Measurements from ENCODE around the gene PRR35. TPM values are rescaled to one million over a fixed set of nuclear protein-coding genes. Genes with fewer than 3 reads are reported as not detected.

The PRR35 gene
- 0.14 and 0.66 TPM in 2 replicates for total RNA-seq
- polyA plus RNA-seq, result 0.40 TPM in 1 of 2 replicates, not detected in the other

- H3K27me3 ChIP-seq, result peaks cover 42% of the 10 kb centered on the region
- peaks cover 9% of the 10 kb centered on the region for H3K4me1 ChIP-seq (ENCODE audit: low read depth)
- no peak within 1 kb of the TSS for H3K27ac ChIP-seq
- peak within 1 kb of the TSS; percentile 17 for H3K4me3 ChIP-seq
- H3K36me3 ChIP-seq, result no peaks in the 10 kb centered on the region
- peak in 1 of 2 donors; percentile 24 for DNase-seq (ENCODE audit: low read depth in 1 of 2, low spot score in 1 of 2)
- no peaks in the 10 kb centered on the region for H3K9me3 ChIP-seq (ENCODE audit: low read depth)
- TF ChIP-seq, protein P1, sequence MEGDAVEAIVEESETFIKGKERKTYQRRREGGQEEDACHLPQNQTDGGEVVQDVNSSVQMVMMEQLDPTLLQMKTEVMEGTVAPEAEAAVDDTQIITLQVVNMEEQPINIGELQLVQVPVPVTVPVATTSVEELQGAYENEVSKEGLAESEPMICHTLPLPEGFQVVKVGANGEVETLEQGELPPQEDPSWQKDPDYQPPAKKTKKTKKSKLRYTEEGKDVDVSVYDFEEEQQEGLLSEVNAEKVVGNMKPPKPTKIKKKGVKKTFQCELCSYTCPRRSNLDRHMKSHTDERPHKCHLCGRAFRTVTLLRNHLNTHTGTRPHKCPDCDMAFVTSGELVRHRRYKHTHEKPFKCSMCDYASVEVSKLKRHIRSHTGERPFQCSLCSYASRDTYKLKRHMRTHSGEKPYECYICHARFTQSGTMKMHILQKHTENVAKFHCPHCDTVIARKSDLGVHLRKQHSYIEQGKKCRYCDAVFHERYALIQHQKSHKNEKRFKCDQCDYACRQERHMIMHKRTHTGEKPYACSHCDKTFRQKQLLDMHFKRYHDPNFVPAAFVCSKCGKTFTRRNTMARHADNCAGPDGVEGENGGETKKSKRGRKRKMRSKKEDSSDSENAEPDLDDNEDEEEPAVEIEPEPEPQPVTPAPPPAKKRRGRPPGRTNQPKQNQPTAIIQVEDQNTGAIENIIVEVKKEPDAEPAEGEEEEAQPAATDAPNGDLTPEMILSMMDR (IDR thresholded peaks at IDR 0.05; ENCODE audit: low read depth, low read length), result no peak
Observed at GRCh38 chr16:560204-560700, at the start of gene PRR35. Gene PRR35, plus strand, starts transcription at chr16:560394. Its CDS starts 2,901 bp downstream, at chr16:563295.

DNA sequence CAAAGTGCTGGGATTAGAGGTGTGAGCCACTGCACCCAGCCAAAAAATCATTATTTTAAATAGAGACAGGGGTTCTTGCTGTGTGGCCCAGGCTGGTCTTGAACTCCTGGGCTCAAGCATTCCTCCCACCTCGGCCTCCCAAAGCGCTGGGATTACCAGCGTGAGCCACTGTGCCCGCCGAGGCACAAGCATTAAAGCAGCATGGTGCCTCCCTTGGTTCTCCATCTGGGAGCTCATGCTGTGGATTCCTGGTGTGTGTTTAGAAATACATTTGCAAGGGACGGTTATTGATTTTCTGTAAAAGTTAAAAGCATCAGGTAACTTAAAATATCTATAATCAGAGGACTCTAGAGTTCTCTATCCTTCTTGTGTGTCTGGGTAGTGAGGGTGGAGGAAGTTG, 47.4 kb upstream of the PRR35 start:
- no peaks in the 10 kb centered on the region for H3K9me3 ChIP-seq (ENCODE audit: low read depth)
- H3K4me1 ChIP-seq (ENCODE audit: low read depth), result no peaks in the 10 kb centered on the region
- TF ChIP-seq, protein P1 (IDR thresholded peaks at IDR 0.05; ENCODE audit: low read depth, low read length), result no peak
- no peak overlapping the region for H3K27ac ChIP-seq
- peaks cover 6% of the 10 kb centered on the region for H3K36me3 ChIP-seq
- DNase-seq (ENCODE audit: low read depth in 1 of 2, low spot score in 1 of 2), result no peak
- no peaks in the 10 kb centered on the region for H3K27me3 ChIP-seq
- no peak overlapping the region for H3K4me3 ChIP-seq

GRCh38 chr16:513950-514349, 46.2 kb upstream of the PRR35 start:
- no peak overlapping the region for H3K4me3 ChIP-seq
- TF ChIP-seq, protein P1 (IDR thresholded peaks at IDR 0.05; ENCODE audit: low read depth, low read length), result no peak
- H3K4me1 ChIP-seq (ENCODE audit: low read depth), result no peaks in the 10 kb centered on the region
- no peaks in the 10 kb centered on the region for H3K9me3 ChIP-seq (ENCODE audit: low read depth)
- no peak overlapping the region for H3K27ac ChIP-seq
- no peak for DNase-seq (ENCODE audit: low read depth in 1 of 2, low spot score in 1 of 2)
- peaks cover 7% of the 10 kb centered on the region for H3K36me3 ChIP-seq
- H3K27me3 ChIP-seq, result no peaks in the 10 kb centered on the region

- TF ChIP-seq, protein P1 (IDR thresholded peaks at IDR 0.05; ENCODE audit: low read depth, low read length), result no peak
Observed at GRCh38 chr16:515175-515938, 44.8 kb upstream of the PRR35 start.

DNA sequence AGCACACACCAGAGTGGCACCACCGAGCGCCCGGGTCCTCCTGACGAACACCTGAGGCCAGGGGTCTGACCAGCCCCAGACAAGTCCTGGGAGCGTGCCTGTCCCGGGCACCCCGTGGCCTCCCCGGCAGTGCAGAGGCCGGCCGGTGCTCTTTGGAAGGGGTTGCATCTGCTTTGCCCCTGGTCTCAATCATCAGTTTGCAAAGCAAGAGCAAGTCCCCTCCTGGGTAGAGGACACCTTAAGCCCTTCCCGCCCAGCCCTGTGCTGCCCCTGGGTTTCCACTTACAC, 44.3 kb upstream of the PRR35 start:
- H3K27me3 ChIP-seq, result no peaks in the 10 kb centered on the region
- H3K4me1 ChIP-seq (ENCODE audit: low read depth), result no peaks in the 10 kb centered on the region
- H3K4me3 ChIP-seq, result no peak overlapping the region
- TF ChIP-seq, protein P1 (IDR thresholded peaks at IDR 0.05; ENCODE audit: low read depth, low read length), result no peak
- DNase-seq (ENCODE audit: low read depth in 1 of 2, low spot score in 1 of 2), result no peak
- H3K27ac ChIP-seq, result no peak overlapping the region
- no peaks in the 10 kb centered on the region for H3K9me3 ChIP-seq (ENCODE audit: low read depth)
- peaks cover 14% of the 10 kb centered on the region for H3K36me3 ChIP-seq

More at GRCh38 chr16:515175-515938, 44.8 kb upstream of the PRR35 start:
- H3K4me3 ChIP-seq, result no peak overlapping the region
- peaks cover 9% of the 10 kb centered on the region for H3K36me3 ChIP-seq
- DNase-seq (ENCODE audit: low read depth in 1 of 2, low spot score in 1 of 2), result no peak
- no peak overlapping the region for H3K27ac ChIP-seq
- H3K9me3 ChIP-seq (ENCODE audit: low read depth), result no peaks in the 10 kb centered on the region
- H3K4me1 ChIP-seq (ENCODE audit: low read depth), result no peaks in the 10 kb centered on the region
- H3K27me3 ChIP-seq, result no peaks in the 10 kb centered on the region

Measured in cardiac muscle cell (in vitro differentiated cells and primary cell).